HepG2 (cell line): ENCODE results near the gene SAPCD2. TPM values are rescaled to one million over a fixed set of nuclear protein-coding genes. Genes with fewer than 3 reads are reported as not detected.

ENCODE experiments used
- CBX2 ChIP-seq, 2 experiments: fragments of 200-600 bp in 1 of 2; sonication (generic); formaldehyde crosslinking in 1 of 2; IDR thresholded peaks; 2 replicates each; pipeline versions ENCODE4 v1.7.0 to v1.8.1; 2018 to 2022; ENCODE audit warnings: low read depth in 2 of 2, low read length in 1 of 2, mild to moderate bottlenecking in 1 of 2, missing genetic modification reagents in 1 of 2
- EEA1 ChIP-seq: sonication (generic); formaldehyde crosslinking; IDR thresholded peaks from 2 replicates; pipeline ENCODE4 v1.5.1; 2020; ENCODE audit warnings: mild to moderate bottlenecking, missing genetic modification reagents, borderline replicate concordance
- ELF4 ChIP-seq: sonication (generic); formaldehyde crosslinking; IDR thresholded peaks from 2 replicates; pipeline ENCODE4 v1.5.0; 2020; ENCODE audit warnings: missing genetic modification reagents, mild to moderate bottlenecking, moderate library complexity, borderline replicate concordance
- FIP1L1 ChIP-seq: fragments of 200-400 bp; formaldehyde crosslinking; IDR thresholded peaks from 2 replicates; pipeline ENCODE4 v1.6.1; 2018; ENCODE audit warnings: low read depth, mild to moderate bottlenecking, low read length, moderate library complexity, borderline replicate concordance; ENCODE audit not compliant: insufficient read depth
- IKZF4 ChIP-seq: sonication (generic); formaldehyde crosslinking; IDR thresholded peaks from 2 replicates; pipeline ENCODE4 v1.5.1; 2020; ENCODE audit warnings: borderline replicate concordance, mild to moderate bottlenecking, low read depth, missing genetic modification reagents; ENCODE audit errors: not compliant biosample characterization
- KDM1A ChIP-seq: IDR thresholded peaks from 2 replicates; pipeline ENCODE4 v1.6.1; 2016; ENCODE audit warnings: missing compliant biosample characterization
- KDM4B ChIP-seq: sonication (generic); formaldehyde crosslinking; IDR thresholded peaks from 2 replicates; pipeline ENCODE4 v1.4.0; 2020; ENCODE audit warnings: missing genetic modification reagents
- KLF13 ChIP-seq: sonication (generic); formaldehyde crosslinking; IDR thresholded peaks from 2 replicates; pipeline ENCODE4 v1.4.0; 2020; ENCODE audit warnings: mild to moderate bottlenecking, missing genetic modification reagents
- NFATC3 ChIP-seq: sonication (generic); formaldehyde crosslinking; IDR thresholded peaks from 2 replicates; pipeline ENCODE4 v1.5.1; 2020; ENCODE audit warnings: mild to moderate bottlenecking, missing genetic modification reagents
- SMAD1 ChIP-seq: sonication (generic); formaldehyde crosslinking; IDR thresholded peaks from 2 replicates; pipeline ENCODE4 v1.4.0; 2020; ENCODE audit warnings: missing genetic modification reagents, low read depth, mild to moderate bottlenecking, borderline replicate concordance
- TRIM22 ChIP-seq: fragments of 450-650 bp; IDR thresholded peaks from 2 replicates; pipeline ENCODE4 v1.6.1; 2017
- TSC22D2 ChIP-seq: sonication (generic); formaldehyde crosslinking; IDR thresholded peaks from 2 replicates; pipeline ENCODE4 v1.5.1; 2020; ENCODE audit warnings: missing genetic modification reagents, mild to moderate bottlenecking, borderline replicate concordance
- U2AF2 ChIP-seq: fragments of 200-400 bp; formaldehyde crosslinking; IDR thresholded peaks from 2 replicates; pipeline ENCODE4 v1.6.1; 2017; ENCODE audit warnings: low read depth, mild to moderate bottlenecking, low read length
- ZBTB39 ChIP-seq: sonication (generic); formaldehyde crosslinking; IDR thresholded peaks from 2 replicates; pipeline ENCODE4 v1.5.0; 2020; ENCODE audit warnings: missing genetic modification reagents
- ZFP1 ChIP-seq: IDR thresholded peaks from 2 replicates; pipeline ENCODE4 v1.6.1; 2016
- ZMAT3 ChIP-seq: sonication (generic); formaldehyde crosslinking; conservative IDR thresholded peaks from 2 replicates; pipeline ENCODE4 v1.7.0; 2021; ENCODE audit warnings: missing genetic modification reagents
- ZNF317 ChIP-seq: sonication (generic); formaldehyde crosslinking; IDR thresholded peaks from 2 replicates; pipeline ENCODE4 v1.5.0; 2020; ENCODE audit warnings: mild to moderate bottlenecking, missing genetic modification reagents
- ZNF331 ChIP-seq: sonication (generic); formaldehyde crosslinking; IDR thresholded peaks from 2 replicates; pipeline ENCODE4 v1.4.0; 2020; ENCODE audit warnings: missing genetic modification reagents
- ZNF383 ChIP-seq: sonication (generic); formaldehyde crosslinking; IDR thresholded peaks from 2 replicates; pipeline ENCODE4 v1.4.0; 2020; ENCODE audit warnings: missing genetic modification reagents, mild to moderate bottlenecking, borderline replicate concordance
- ZNF552 ChIP-seq: sonication (generic); formaldehyde crosslinking; IDR thresholded peaks from 2 replicates; pipeline ENCODE4 v1.9.0; 2022; ENCODE audit warnings: missing genetic modification reagents, mild to moderate bottlenecking, borderline replicate concordance
- ZNF558 ChIP-seq: sonication (generic); formaldehyde crosslinking; IDR thresholded peaks from 2 replicates; pipeline ENCODE4 v1.9.0; 2022; ENCODE audit warnings: mild to moderate bottlenecking, missing genetic modification reagents, borderline replicate concordance
- ZNF577 ChIP-seq: sonication (generic); formaldehyde crosslinking; IDR thresholded peaks from 2 replicates; pipeline ENCODE4 v1.4.0; 2020; ENCODE audit warnings: mild to moderate bottlenecking, low read depth, missing genetic modification reagents, borderline replicate concordance
- ZNF607 ChIP-seq: sonication (generic); formaldehyde crosslinking; IDR thresholded peaks from 2 replicates; pipeline ENCODE4 v1.5.1; 2020; ENCODE audit warnings: missing genetic modification reagents, mild to moderate bottlenecking, borderline replicate concordance
- ZNF644 ChIP-seq: IDR thresholded peaks from 2 replicates; pipeline ENCODE4 v1.6.1; 2016; ENCODE audit warnings: low read depth
- ZNF672 ChIP-seq: sonication (generic); formaldehyde crosslinking; IDR thresholded peaks from 2 replicates; pipeline ENCODE4 v1.8.1; 2022; ENCODE audit warnings: missing genetic modification reagents
- ZNF713 ChIP-seq: sonication (generic); formaldehyde crosslinking; IDR thresholded peaks from 2 replicates; pipeline ENCODE4 v1.4.0; 2020; ENCODE audit warnings: mild to moderate bottlenecking, missing genetic modification reagents
- ZNF883 ChIP-seq: sonication (generic); formaldehyde crosslinking; IDR thresholded peaks from 2 replicates; pipeline ENCODE4 v1.5.1; 2020; ENCODE audit warnings: mild to moderate bottlenecking, missing genetic modification reagents; ENCODE audit errors: not compliant biosample characterization
- polyA plus RNA-seq, 8 experiments: library from polyadenylated mRNA; depleted of rRNA in 3 of 8; stranded (reverse) in 7 of 8; unstranded in 1 of 8; fragments of >200 nt; fragmentation: Illumina TruSeq in 4 of 8; extraction: Trizol in 4 of 8; gene quantifications; 2 replicates each; pipeline versions ENCODE4 v1.2.1 to v1.2.3, GENCODE V29; 2011 to 2016; ENCODE audit warnings: low read depth in 4 of 8, missing spikeins in 1 of 8, mixed read lengths in 1 of 8; ENCODE audit not compliant: insufficient read depth in 1 of 8
- total RNA-seq, 5 experiments: library from RNA; depleted of rRNA; stranded (reverse); fragments of >200 nt; fragmentation: Illumina TruSeq; extraction: Trizol; gene quantifications; 2 replicates each; pipeline ENCODE4 v1.2.3, GENCODE V29; 2016; ENCODE audit warnings: low read depth in 1 of 5

The SAPCD2 gene
- total and polyA plus RNA-seq, 2 of the 13 experiments (the other 11 are each of a cell fraction or from before 2014, with no cell fraction given) = 21.9 to 42.8 TPM

GRCh38 chr9:137064027-137064879 is 6.1 kb downstream of the SAPCD2 start (continued):
- TF ChIP-seq NFATC3 (no peak), IKZF4 (CRISPR knock-in tag) (no peak), EEA1 (no peak), ZNF713 (CRISPR knock-in tag) (no peak), CBX2 (IDR thresholded peaks at IDR 0.05; ENCODE audit: low read depth, low read length) (no peak), CBX2 (CRISPR knock-in tag; IDR thresholded peaks at IDR 0.05; ENCODE audit: low read depth) (no peak), ZNF383 (CRISPR knock-in tag) (no peak), U2AF2 (no peak), ZNF331 (CRISPR knock-in tag) (peak; percentile 30; the same call in 1 of the 2 replicates), ZNF577 (CRISPR knock-in tag) (no peak), ZMAT3 (CRISPR knock-in tag) (no peak), ZBTB39 (CRISPR knock-in tag) (no peak), ELF4 (CRISPR knock-in tag) (no peak), KLF13 (CRISPR knock-in tag) (no peak), ZNF644 (CRISPR knock-in tag) (no peak), ZNF672 (CRISPR knock-in tag) (no peak), KDM1A (CRISPR knock-in tag) (no peak), ZNF883 (CRISPR knock-in tag) (no peak), ZFP1 (CRISPR knock-in tag) (no peak), TSC22D2 (CRISPR knock-in tag) (no peak), ZNF607 (CRISPR knock-in tag) (no peak), ZNF317 (CRISPR knock-in tag) (no peak), FIP1L1 (no peak), KDM4B (CRISPR knock-in tag) (peak; percentile 41; the same call in 1 of the 2 replicates), SMAD1 (CRISPR knock-in tag) (peak; percentile 44; the same call in 1 of the 2 replicates), ZNF552 (CRISPR knock-in tag) (no peak), ZNF558 (CRISPR knock-in tag) (no peak), TRIM22 (no peak)
